IMR-90 (cell line): ENCODE data around the gene FKBP11.

Experiments
- BHLHE40 ChIP-seq: fragments of 150-350 bp; IDR thresholded peaks from 2 replicates; pipeline ENCODE4 v1.6.1; 2016; ENCODE audit warnings: mild to moderate bottlenecking, low read depth, low read length
- CEBPB ChIP-seq: IDR thresholded peaks from 2 replicates; pipeline ENCODE4 v1.6.1; 2012; ENCODE audit warnings: low read depth, low read length, improper control_type of control experiment
- CHD1 ChIP-seq: IDR thresholded peaks from 2 replicates; pipeline ENCODE4 v1.6.1; 2012; ENCODE audit warnings: low read depth, low read length, improper control_type of control experiment
- MAFK ChIP-seq: IDR thresholded peaks from 2 replicates; pipeline ENCODE4 v1.6.1; 2012; ENCODE audit warnings: low read depth, low read length, improper control_type of control experiment
- MAZ ChIP-seq: IDR thresholded peaks from 2 replicates; pipeline ENCODE4 v1.6.1; 2012; ENCODE audit warnings: low read depth, mild to moderate bottlenecking, low read length, improper control_type of control experiment, moderate library complexity, borderline replicate concordance
- MXI1 ChIP-seq: IDR thresholded peaks from 2 replicates; pipeline ENCODE4 v1.6.1; 2012; ENCODE audit warnings: low read depth, mild to moderate bottlenecking, low read length, moderate library complexity, borderline replicate concordance
- POLR2A ChIP-seq: IDR thresholded peaks from 2 replicates; pipeline ENCODE4 v1.6.1; 2012; ENCODE audit warnings: mild to moderate bottlenecking, low read depth, low read length
- RAD21 ChIP-seq: IDR thresholded peaks from 2 replicates; pipeline ENCODE4 v1.6.1; 2012; ENCODE audit warnings: low read length, improper control_type of control experiment
- RFX5 ChIP-seq: IDR thresholded peaks from 2 replicates; pipeline ENCODE4 v1.8.0; 2012; ENCODE audit warnings: low read depth, mild to moderate bottlenecking, low read length, moderate library complexity
- SMC3 ChIP-seq: fragments of 150-350 bp; IDR thresholded peaks from 2 replicates; pipeline ENCODE4 v1.6.1; 2016; ENCODE audit warnings: low read depth, mild to moderate bottlenecking, antibody characterized with exemption, low read length, moderate library complexity
- TF ChIP-seq, protein P1 (sequence below): conservative IDR thresholded peaks from 2 replicates; pipeline ENCODE4 v1.5.1; 2012; ENCODE audit warnings: mild to moderate bottlenecking, low read depth, low read length, improper control_type of control experiment
- TF ChIP-seq, protein P2 (sequence below): fragments of 150-350 bp; IDR thresholded peaks from 2 replicates; pipeline ENCODE4 v1.6.1; 2017; ENCODE audit warnings: mild to moderate bottlenecking, antibody characterized with exemption, low read length, low read depth

DNA sequence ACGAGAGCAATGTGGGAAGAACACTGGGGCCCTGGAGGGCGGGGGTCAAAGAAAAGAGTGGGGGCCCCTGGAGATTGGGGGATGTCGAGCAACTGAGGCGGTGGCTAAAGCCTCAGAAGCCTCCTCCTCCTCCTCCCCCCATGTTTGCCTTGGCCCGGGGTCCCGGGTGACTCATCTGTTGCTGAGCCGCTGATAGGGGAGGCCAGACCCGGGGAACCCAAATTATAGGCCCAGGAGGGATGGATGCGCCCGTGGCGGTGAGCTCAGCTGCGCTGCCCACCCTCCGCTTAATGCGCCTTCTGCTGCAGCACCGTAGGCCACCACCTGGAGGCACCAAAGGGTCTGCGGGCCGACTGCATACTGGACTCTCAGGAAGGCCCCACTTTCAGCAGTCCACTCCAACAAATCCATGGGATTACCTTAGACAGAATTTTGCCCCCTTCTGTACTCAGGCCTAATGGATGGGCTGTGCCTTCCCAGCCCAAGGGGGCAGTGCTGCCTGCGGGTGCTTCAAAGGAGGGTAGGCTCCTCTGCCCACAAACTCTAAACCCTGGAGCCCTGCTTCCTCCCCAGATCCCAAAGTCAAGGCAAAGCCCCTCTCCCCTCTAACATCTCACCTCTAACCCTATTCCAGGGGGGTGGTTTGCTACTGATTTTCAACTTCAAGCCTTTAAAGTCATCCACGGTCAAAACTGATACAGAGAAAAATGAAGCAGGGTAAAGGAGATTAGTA lies 48.8 kb upstream of the FKBP11 start:
- TF ChIP-seq, protein P1, sequence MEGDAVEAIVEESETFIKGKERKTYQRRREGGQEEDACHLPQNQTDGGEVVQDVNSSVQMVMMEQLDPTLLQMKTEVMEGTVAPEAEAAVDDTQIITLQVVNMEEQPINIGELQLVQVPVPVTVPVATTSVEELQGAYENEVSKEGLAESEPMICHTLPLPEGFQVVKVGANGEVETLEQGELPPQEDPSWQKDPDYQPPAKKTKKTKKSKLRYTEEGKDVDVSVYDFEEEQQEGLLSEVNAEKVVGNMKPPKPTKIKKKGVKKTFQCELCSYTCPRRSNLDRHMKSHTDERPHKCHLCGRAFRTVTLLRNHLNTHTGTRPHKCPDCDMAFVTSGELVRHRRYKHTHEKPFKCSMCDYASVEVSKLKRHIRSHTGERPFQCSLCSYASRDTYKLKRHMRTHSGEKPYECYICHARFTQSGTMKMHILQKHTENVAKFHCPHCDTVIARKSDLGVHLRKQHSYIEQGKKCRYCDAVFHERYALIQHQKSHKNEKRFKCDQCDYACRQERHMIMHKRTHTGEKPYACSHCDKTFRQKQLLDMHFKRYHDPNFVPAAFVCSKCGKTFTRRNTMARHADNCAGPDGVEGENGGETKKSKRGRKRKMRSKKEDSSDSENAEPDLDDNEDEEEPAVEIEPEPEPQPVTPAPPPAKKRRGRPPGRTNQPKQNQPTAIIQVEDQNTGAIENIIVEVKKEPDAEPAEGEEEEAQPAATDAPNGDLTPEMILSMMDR: peak; percentile 60
- TF ChIP-seq MAFK (no peak), RAD21 (peak; percentile 56), POLR2A (no peak), CHD1 (no peak), CEBPB (no peak), MXI1 (no peak), BHLHE40 (no peak), RFX5 (peak; percentile 57; the same call in 1 of the 2 replicates), SMC3 (peak; percentile 32; the same call in 1 of the 2 replicates), MAZ (no peak)
- TF ChIP-seq, protein P2, sequence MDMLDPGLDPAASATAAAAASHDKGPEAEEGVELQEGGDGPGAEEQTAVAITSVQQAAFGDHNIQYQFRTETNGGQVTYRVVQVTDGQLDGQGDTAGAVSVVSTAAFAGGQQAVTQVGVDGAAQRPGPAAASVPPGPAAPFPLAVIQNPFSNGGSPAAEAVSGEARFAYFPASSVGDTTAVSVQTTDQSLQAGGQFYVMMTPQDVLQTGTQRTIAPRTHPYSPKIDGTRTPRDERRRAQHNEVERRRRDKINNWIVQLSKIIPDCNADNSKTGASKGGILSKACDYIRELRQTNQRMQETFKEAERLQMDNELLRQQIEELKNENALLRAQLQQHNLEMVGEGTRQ: no peak
